Measurements from ENCODE around the gene GRIN2C.
"Not testable (repeated sequence)": the region's sequence is repeated elsewhere in the genome, so short reads cannot be mapped to it uniquely, and the experiment has no call there.

GRIN2C gene

DNA sequence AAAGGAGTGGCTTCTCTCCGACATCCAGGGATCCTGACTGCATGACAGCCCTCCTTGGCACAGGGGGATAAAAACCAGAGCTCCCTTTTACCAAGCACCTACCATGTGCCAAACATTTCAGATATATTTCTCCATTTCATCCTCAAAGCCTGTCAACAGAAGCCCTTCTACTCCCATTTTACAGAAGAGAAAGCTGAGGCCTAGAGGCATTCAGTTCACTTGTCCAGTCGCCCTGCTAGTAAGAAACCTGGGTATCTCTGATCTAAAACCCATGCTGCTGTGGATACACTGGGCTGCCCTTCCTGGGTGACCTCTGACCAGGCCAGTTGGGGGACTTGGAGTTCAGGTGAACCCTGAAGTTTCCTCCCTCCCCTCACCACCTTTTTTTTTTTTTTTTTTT is 19.0 kb upstream of the GRIN2C start:
- no peak for DNase-seq

DNA sequence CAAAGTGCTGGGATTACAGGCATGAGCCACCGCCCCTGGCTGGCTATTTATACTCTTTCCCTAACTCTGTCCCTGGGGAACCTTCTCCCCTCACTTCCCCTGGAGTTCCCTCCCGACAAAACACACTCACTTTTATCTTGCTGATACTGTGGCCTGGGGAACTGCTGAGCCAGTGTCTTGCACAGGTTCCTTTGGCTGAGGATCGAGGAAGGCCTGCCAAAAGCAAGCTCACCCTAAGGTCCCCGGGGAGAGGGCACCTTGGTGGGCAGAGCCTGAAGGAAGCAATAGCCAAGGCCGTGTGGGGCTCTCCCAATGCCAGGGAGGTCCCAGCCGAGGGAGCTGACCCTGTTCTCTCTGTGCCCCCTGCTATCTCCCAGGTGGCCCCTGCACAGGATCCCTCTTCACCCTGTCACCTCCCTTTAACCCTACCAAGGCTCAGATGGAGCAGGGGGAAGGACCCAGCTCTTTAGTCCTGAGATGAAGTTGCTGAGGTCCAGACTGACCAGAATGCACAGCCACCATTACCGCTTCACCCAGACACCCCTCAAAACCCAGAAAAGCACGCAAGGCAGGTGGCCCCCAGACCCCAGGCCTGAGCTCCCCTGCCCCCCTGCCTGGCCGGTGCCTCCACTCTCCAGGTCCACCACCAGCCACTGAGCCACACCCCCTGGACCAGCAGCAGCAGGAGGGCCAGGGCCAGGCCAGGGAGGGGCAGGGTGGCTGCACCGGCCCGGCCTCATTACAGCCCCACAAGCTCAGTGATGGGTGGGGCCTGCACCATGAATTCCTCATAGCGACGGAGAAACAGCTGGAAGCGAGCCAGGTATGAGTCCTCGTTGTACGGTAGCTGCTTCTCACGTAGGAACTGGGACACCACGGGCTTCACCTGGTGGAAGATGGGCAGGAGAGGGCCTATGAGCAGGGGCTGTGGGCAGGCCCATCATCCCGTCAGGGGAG is 18.2 kb upstream of the GRIN2C start:
- DNase-seq: no peak

DNA sequence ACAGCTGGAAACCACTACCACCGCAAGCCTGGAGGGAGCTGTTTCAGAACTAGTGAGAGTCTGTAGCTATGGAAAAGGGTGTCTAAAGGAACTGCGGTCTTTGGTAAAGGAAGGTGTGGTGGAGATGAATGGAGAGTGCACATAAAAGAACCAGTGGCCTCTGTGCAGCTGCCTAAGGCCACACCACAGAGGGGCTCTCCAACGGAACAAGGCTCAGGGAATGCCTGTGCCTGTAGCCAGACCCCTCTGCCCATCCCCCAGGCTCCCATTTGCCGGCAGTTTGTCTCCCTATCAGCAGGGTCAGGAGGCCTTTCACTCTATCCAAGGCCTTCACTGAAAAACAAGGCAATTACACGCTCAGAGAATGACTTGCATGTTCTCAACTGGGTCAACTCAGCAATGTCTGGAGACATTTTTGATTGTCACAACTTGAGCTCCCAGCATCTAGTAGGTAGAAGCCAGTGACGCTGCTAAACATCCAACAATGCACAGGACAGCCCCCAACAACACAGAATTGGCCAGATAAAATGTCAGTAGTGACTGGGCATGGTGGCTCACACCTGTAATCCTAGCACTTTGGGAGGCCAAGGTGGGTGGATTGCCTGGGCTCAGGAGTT is 16.4 kb upstream of the GRIN2C start:
- no peak for DNase-seq

DNA sequence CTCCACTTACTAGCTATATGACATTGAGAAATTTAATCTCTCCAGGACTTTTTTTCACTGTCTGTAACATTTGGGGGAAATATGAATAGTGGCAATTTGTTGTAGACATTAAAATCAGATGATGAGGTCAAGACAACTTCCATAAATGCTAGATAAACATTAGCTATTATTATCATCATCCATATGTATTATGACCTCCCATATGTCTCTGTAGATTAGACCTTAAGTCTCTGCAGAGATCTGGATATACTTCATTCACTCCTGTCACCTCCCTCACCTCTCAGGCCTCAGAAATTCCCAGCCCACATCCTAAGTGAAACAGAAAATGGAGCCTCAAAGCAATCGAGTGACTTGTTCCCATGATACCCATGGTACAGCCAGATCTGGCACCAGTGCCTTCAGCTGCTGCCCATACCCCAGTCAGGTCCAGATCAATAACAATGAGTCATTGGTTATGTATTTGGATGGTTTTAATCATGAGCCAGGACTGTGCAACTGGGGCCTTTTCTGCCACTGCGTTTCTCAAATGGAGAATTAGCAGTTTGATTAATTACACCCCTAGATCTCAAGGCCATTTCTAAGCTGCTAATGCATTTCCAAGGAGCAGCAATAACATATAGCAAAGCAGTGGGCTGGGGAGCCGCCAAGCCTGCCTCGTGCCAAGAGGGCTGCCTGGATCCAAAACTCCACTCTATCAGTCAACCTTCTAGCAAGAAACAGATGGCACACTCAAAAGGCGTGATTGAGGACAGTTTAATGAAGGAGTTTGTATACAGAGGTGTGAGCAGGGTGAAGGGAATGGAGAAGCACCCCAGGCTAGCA is 15.7 kb upstream of the GRIN2C start:
- DNase-seq: no peak

DNA sequence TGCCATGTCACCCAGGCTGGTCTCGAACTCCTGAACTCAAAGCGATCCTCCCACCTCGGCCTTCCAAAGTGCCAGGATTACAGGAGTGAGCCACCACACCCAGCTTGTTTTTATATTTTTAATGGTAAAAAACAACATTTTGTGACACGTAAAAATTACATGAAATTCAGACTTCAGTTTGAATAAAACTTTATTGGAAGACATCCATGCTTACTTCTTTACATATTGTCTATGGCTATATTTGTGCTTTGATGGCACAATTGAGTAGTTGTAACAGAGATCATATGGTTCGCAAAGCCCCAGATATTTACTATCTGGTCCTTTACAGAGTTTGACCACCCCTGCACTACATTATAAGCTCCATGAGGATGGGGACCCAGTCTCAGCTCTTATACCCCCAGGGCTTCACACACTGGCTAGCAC is 14.9 kb upstream of the GRIN2C start:
- no peak for DNase-seq

DNA sequence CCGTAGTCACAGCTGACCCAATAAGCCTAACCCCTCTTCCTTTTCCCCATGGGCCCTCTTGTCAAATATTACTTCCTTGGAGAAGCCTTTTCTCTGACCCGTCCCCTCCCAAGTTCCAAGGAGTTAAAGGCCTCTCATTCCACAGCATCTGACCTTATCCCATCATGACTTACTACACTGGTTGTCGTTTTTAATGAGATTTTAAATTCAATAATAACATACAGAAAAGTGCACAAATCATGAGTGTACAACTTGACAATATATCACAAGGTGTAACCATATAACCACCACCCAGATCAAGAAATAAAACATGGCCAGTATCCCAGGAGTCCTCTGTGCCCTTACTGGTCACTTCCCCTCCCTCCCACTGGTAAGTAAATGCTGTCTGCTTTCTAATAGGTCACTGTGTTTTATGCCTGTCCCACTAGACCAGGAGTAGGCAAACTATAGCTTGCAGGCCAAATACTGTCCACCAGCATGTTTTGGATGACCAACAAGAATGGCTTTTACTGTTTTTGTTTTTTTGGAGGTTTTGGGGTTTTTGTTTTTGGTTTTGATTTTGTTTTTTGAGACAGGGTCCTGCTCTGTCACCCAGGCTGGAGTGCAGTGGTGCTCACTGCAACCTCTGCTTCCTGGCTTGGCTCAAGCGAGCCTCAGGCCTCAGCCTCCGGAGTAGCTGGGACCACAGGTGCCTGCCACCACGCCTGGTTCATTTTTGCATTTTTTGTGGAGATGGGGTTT is 14.4 kb upstream of the GRIN2C start:
- no peak for DNase-seq

DNA sequence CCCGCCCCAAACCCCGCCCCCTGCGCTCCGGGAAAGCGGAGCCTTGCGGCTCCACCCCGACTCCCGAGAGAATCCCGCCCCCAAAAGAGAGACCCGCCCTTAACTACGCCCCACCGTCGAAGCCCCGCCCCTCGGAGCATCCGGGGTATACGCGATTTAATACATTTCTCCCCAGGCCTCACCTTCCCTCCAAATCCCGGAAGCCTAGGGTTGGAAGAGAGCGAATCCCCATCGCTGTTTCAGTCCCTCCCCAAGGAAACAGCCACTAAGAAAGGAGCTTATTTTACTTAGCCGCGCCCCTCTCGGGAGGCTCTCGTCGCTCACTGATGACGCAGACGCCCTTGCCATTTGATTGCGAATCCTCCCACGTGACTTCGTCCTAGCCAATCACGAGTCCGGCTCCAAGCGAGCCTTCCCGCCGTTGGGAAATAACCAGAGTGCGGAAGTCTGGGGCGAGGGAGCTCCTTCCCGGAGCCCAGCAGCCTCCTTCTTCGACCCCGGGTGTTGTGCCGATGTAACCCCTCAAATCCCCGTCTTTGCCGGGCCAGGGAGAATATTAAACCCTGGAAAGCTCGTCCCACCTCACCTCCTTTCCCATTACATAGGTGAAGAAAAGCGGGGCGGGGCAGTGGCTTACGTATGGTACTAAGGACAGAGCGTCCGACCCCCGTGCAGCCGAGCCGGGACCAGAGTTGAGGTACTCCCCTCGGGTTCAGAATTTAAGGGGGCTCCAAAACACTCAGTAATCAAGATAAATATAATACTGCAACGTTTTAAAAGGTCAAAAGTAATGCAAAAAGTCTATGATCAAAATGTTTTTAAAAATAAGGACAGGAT is 13.6 kb upstream of the GRIN2C start:
- DNase-seq: peak; percentile 99

DNA sequence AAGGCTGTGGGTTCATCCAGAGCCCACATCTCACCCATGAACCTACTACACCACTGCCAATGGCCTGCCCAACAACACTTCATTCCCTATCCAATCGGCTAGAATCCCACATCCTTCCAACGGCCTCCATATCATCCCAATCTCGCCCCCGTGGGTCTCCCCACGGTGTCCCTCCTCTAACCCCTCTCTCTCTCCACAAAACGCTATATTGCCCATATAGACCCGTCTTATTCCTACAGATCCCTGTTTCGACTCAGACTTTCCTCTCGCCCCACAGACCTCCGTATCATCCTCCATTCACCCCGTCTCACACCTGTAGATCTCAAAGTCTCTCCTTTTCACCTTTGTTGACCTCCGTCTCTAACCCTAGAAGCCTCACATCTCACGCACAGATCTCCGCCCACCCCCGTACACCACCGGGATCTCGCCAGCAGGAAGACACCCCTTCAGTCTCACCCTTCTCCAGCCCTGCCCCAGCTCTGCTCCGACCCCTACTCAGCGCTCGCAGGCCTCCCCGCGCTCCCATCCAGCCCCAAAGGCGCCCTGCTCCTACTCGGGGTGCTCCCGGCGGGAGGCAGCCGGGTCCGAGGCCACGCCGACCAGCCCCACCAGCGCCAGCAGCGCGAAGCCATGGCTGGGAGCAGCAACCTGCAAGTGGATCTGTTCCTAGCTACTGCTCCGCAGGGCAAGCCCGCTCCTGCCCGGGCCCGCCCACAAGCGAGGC is 12.8 kb upstream of the GRIN2C start, which contains the start of gene FDXR:
Gene FDXR (minus strand): TSS at position 682 of the 724 bp plus-strand sequence. CDS start 50 bp downstream, at position 632.
- no peak for DNase-seq

DNA sequence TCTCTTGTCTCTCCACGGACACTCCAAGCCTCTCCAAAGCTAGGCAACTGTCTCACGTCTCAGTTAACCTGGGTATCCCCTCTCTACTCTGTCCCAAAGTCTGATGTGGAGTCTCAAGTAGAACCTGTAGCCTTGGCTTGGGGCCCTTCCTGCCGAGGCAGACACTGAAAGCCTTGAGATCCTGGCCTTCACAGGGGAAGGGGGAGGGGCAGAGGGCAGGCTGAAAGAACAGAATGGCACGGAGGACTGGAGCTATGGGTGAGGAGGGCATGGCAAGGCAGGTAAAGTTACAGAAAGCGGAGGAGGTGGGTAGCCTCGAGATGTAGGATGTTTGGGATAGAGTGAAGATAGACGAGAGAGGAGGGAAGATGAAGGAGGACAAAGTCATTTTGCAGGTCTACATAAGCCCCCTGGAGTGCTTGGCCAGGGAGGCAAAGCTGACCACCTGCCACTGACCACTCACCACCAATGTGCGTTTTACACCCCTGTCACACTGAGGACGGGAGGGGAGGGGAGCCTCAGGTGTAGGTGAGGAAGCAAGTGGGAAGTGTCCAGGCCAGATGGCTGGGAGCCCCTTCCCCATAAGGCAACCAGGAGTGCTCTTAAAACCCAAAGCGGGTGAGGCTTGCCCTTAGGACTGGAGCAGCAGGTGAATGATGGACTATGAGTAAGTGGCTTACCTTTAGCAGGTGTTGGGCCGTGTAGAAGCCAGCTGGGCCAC is 11.8 kb upstream of the GRIN2C start:
- DNase-seq: no peak

DNA sequence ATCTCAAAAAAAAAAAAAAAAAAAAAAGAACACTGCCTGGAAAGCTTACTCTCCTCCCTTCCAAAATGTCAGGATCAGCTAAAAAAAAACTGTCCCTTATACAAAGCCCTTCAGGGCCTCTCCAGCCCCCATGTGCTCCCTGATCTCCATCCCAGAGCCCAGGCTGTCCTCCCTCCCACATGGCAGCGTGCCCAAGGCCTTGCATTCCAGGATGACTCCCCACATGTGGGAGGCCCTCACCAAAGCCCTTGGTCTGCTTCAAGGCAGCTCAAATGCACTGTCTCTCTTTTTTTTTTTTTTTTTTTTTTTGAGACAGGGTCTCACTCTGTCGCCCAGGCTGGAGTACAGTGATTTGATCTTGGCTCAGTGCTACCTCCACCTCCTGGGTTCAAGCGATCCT is 10.8 kb upstream of the GRIN2C start:
- no peak for DNase-seq

DNA sequence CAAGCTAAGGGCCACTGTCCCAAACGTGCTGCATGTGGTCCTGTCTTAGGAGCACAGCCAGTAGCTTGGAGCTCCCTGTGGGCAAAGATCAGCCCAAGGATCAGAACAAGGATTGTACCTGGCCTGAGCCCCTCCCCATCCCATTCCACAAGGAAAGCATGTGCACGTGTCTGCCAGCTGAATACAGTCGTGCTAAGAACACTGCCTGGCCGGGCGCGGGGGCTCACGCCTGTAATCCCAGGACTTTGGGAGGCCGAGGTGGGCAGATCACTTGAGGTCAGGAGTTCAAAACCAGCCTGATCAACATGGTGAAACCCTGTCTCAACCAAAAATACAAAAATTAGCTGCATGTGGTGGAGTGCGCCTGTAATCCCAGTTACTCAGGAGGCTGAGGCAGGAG is 10.3 kb upstream of the GRIN2C start:
- DNase-seq: not testable (repeated sequence)

DNA sequence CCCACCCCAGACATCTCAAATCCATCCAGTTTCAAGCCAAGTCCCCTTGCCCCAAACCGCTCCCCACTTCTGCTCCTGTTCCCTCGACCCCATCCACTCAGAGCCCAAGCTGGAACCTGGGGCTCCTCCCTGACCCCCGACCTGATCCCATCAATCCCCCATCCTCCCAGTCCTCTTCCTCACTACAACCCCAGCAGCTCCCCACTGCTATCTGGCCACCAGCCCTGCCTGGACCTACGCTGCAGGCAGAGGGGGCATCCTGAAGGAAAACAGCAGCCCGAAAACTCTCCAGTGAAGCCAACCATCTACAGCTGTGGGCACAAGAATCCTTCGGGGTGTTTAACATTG is 9.2 kb upstream of the GRIN2C start:
- DNase-seq: no peak

DNA sequence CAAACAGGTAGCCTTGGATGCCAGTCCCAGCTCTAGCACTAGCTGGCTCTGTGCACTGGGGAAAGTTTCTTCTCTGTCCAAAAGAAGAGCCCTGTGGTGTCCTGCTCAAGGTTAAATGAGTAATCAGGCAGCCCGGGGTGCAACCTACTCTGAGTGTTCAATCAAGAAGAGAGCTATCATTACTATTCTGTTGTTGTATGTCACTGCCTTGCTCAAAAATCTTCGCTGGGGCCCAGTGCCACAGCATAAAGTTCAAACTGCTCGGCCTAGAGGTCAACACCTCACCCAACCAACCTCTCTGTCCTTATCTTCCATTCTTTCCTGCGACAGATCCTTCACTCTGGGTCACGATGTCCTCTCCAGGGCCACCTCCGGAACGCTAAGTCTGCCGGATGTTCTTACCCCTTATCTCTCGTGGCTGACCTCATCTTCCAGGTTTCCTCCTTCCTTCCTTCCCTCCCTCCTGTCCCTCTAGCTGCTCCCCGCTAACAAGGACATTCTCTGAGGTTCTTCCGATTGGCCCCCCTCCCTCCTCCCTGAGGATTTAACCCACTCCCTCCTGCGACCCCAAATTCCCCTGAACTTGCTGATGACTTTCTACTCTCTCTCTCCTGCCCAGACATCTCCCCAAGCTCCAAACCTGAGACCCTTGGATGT is 8.7 kb upstream of the GRIN2C start:
- DNase-seq: no peak

DNA sequence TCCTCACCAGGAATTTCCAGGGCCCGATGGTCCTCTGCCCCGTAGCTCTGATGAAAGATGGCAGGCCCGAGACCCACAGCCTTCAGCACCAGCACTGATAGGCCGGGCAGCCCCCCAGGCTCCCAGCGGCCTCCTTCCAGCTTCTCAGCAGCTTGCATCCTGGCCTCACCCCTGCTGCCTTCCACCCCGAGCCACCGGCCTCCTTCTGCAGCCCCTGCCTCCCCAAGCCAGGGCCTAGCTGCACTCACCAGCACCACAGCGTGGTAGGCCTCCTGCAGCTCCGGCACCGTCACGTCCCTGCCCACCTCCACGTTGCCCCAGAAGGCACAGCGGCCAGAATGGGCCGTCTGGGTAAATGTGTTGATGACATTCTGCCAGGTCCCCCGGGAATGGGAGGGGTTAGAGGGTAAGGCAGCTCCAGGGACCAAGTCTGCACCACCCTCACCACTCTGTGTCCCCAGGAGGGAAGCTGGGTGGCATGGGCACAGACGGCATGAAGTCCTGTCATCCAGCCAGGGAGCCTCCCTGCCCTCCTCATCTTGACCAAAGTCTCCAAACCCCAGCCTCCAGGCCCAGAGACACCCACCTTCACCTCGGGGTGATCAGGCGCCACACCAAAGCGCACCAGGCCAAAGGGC is 6.6 kb upstream of the GRIN2C start:
- DNase-seq: no peak

DNA sequence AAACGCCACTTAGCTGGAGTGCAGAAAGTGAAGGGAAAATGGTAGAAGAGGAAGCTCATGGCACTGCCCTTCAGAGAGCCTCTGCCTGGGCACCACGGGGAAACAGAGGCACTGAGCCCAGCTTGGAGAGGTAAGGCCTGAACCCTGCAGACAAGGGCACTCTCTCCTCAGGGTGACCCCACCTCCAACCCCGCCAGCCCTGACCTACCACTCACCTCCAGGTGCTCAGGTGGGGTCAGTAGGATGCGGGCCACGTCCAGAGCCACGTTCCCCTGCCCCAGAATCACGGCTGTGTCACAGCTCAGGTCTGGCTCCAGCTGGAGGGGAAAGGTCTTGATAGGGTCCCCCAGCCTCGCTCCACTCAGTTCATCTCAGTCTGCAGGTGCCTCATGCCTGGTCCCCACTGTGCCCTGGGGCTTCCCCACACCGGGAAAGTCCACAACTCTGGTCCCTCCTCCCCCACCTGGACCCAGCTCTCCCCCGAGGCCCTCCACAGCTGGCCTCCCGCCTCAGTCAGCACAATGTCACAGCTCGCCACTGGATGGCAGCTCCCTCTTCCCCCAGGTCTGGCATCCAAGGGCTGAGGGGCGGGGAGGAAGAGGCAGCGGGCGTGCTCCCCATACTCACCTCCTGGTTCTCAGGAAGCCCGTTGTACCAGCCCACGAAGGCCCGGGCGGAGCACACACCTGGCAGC is 6.0 kb upstream of the GRIN2C start:
- DNase-seq: no peak

DNA sequence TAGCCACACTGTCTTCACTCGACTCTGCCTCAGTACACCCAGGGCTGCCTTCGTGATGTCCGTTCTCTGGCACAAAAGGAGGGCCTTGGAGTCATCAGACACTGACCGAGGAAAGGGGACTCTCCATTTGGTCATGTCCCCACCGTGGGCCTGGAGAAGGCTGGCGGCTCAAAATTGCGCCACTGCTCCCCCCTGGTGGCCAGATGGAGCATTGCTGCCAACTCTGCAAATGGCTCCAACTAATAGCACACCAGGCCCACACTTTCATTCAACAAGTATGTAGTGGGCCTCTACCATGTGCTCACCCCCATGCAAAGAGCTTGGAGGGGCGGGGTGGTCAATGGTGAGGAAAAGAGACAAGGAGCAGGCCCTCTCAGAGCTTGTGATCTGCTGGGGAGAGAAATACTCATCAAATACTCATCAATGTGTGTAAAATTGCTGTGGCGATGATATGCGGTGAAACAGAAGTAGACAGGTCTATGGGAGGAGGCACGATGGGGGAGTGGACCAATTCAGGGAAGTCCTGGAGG is 5.2 kb upstream of the GRIN2C start:
- DNase-seq: peak; percentile 61

DNA sequence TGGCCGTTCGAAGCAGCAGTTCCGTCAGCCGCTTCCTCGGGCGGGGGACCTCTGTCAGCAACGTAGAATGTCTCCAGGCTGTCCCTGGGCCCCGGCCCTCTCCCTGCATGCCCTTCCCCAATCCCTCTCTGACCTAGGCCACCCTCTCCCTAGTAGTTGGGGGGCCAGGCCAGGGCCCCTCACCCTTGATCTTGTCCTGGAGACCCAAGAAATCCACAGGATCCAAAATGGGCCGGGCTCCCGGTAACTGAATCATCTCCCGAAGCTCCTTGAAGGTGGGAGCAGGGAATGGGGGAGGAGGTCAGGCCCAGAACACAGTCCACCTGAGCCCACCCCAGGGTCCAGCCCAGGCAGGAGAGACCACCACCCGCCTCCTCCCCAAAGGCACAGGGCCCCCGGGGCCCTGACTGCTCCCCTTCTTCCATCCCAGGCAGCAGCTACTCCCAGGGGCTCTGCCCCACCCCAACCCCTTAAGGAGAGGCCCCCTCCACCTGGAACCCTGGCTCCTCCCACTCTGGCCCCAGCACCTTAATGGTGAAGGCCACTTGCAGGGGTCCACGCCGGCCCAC is 4.7 kb upstream of the GRIN2C start:
- no peak for DNase-seq
